ENCODE results near the gene MRI1.
"Not testable (repeated sequence)": the region's sequence is repeated elsewhere in the genome, so short reads cannot be mapped to it uniquely, and the experiment has no call there.

MRI1 gene

GRCh38 chr19:13764101-13764807 lies at the start of gene MRI1:
TSS of gene MRI1 (plus strand) at chr19:13764522. CDS start at chr19:13764589, 67 bp downstream.
- peak; percentile 85 for DNase-seq

DNA sequence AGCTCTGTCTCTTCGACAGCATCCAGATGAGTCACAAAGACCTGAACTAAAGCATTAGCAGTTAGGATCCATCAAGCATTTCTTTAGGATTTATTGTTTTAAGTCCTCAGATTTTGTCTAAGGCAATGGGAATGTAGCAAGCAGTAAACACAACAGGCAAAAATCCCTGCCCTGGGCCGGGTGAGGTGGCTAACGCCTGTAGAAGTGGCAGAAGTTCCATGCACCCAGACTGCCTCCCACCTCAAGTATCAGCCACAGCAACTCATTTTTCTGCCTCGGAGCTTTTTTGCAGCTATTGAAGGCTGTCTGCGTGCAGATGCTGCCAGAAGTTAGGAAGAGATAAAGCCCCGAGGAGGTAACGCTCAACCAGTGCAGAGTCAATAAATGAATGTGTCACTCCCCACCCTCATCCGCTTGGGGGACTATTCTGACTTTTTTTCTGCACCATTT lies 47.1 kb upstream of the MRI1 start:
- no peak for DNase-seq

DNA sequence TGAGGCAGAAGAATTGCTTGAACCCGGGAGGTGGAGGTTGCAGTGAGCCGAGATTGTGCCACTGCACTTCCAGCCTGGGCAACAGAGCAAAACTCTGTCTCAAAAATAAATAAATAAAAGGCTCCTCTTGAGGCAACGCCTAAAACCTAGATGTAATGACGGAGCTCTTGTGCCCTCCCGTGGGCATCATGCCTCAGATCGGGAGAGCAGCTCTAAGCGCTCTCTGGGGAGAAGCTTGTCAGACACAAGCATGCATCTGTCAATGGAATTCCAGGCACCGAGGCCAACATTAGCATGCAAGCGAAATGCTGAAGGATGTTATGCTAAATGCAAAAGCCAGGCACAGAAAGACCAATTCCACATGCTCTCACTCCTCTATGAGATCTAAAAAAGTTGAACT lies 45.6 kb upstream of the MRI1 start:
- no peak for DNase-seq

DNA sequence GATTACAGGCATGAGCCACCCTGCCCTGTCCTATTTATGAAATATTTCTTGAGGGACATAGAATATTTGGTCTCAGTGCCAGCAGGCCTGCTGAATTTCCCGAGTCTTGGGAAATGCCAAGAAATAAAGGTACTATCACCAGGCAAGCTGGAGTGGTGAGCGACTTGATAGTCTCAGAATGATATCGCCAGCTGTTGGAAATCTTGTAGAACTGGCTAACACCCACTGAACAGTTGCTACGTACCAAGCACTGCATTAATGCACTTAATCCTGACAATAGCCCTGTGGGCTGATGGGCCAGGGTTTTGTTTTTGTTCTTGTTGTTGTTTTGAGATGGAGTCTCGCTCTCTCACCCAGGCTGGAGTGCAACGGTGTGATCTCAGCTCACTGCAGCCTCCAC lies 42.2 kb upstream of the MRI1 start:
- DNase-seq, result no peak

GRCh38 chr19:13723206-13723605 lies 41.1 kb upstream of the MRI1 start:
- DNase-seq, result no peak

GRCh38 chr19:13726323-13726722 lies 38.0 kb upstream of the MRI1 start:
- no peak for DNase-seq

DNA sequence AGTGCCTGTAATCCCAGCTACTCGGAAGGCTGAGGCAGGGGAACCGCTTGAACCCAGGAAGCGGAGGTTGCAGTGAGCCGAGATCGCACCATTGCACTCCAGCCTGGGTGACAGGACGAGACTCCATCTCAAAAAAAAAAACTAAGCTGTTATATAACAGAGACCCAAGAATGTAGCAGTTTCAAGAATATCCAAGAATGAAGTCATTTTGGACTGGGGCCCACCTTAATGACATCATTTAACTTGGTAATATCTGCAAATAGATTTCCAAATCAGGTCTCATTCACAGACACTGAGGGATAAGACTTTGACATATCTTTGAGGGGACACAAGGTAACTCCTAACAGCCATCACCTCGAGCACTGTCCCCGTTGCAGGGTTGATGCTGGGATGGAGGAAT lies 36.5 kb upstream of the MRI1 start:
- DNase-seq, result no peak

DNA sequence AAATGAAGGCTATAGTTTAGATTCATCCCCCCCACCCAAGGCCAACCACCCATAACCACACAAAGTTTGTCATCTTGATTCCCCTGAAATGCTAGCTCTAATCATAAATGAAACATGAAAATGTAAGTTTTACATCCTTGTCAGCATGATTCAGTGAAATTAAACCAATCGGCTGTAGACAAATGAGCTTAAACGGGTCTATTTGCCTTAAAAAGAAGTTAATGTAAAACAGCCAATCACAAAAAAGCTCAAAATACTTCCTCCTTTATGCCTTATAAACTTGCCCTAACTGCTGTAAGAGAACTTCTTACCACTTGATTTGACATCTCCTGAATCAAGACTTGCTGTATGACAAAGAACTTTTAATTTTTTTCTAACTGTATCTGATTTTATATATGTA lies 34.5 kb upstream of the MRI1 start:
- DNase-seq, result no peak

DNA sequence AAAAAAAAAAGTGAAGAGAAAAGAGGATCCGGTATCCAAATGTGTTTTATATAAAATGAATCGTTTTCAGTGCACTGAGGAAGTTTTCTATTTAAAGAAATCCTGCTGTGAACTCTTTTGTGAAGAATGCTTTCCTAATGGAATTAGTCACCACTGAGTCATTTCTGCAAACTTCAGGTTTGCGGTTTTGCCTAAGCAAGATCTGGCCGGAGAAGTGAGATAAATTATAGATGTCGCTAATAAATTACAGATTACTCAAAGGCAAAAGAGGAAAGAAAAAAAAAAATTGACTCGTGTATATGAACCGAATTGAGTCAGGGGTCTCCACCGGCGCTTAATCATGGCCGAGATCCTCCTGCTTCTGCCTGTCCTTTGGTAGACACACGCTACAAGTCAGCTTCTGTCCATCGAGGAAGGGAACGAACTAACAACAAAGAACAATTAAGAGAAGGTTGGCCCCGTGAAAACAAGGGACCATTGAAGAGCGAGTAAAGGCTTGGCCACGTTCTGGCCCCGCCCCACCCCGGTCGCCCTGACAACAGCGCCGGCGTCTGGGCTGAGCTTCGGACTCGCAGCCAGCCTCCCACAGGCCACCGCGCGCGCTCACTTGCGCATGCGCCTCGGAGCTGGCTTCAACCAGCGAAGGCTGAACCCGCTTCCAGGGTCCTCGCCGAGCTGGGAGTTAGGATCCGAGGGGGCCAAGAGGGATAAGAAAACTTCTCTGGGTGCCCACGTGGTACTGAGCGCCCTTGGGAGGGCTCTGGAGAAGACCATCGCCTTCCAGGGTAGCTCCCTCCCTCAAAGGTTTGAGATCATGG lies 33.0 kb upstream of the MRI1 start:
- peak; percentile 95 to 96 for DNase-seq

GRCh38 chr19:13732337-13732736 lies 32.0 kb upstream of the MRI1 start:
- DNase-seq, result no peak

- DNase-seq, result no peak
These were observed 29.6 kb upstream of the MRI1 start for GRCh38 chr19:13734751-13735150.

DNA sequence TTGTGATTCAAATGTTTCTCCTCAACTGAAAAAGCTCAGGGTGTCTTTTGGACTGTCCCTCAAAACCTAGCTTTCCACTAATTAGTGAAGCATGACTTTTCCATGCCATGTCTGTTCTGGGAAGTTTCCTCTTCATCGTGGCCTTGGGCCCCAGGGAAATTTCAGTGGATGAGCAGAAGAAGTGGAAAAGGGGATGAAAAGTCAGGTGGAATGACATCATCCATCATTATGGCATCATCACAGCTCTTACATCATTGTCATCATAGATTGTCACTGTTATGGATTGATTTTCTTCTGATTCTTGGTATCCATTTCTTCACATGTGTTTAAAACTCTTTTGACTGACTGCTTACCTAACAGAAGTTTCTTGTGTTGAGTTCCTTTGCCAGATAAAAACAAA lies 26.2 kb upstream of the MRI1 start:
- DNase-seq, result no peak

DNA sequence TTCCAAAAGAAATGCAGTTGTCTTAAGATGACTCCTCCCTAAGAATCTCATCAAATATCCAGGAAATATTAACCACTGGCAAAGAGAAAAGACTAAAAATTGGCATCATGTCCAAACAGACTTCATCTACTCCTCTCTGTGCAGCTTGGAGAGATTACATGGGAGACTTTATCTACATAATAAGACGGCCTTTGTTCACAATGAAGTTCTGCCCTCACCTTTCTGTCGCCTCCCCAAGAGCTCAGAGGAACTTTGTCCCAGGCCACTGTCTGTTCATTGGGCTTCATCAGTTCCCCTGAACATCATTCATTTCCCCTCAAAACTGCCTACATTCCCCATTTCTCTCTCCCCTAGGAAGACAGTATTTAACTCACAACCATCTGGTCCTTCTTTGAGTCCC lies 22.4 kb upstream of the MRI1 start:
- no peak for DNase-seq

DNA sequence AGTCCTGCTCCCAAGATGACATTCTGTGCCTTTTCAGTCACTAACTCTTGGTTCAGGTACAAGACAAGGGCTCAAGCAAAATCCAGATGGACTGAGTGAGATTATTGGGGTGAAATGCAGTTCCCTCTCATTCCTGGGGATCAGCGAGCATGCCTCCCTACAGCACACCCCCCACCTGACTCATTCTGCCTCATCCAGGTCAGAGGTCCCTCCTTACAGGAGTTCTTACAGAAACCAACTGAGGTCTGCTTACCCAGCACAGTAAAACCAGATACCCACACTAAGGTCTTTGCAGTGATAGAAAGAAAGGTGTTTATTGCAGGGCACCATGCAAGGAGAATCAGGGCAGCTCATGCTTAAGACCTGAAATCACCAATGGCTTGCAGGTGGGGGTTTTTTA lies 21.6 kb upstream of the MRI1 start:
- DNase-seq, result no peak

- no peak for DNase-seq
These were observed 20.1 kb upstream of the MRI1 start for GRCh38 chr19:13744174-13744573.

DNA sequence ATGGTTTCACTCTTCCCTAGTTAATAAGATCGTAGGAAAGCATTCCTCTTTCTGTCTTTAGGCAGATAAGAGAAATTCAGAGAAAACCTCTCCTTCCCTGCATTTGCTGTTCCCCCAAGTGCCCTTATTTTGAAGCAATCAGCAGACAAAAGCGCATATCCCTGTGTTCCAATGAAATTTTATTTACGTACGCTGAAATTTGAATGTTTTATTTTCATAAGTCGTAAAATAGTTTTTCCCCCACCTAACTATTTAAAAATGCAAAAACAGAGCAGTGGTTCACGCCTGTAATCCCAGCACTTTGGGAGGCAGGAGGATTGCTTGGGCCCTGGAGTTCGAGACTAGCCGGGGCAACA lies 17.2 kb upstream of the MRI1 start:
- DNase-seq, result no peak

- DNase-seq, result peak; percentile 38 to 41
These were observed 16.0 kb upstream of the MRI1 start for GRCh38 chr19:13748169-13748828.

- no peak for DNase-seq
These were observed 12.9 kb upstream of the MRI1 start for GRCh38 chr19:13751436-13751835.

DNA sequence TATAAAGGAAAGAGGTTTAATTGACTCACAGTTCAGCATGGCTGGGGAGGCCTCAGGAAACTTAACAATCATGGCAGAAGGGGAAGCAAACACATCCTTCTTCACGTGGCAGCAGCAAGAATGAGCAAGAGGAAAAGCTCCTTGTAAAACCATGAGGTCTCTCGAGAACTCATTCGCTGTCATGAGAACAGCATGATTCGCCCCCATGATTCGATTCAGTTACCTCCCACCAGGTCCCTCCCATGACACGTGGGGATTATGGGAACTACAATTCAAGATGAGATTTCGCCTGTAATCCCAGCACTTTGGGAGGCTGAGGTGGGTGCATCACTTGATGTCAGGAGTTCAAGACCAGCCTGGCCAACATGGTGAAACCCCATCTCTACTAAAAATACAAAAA lies 10.7 kb upstream of the MRI1 start:
- not testable (repeated sequence) for DNase-seq

GRCh38 chr19:13756210-13756609 lies 8.1 kb upstream of the MRI1 start:
- DNase-seq, result no peak

DNA sequence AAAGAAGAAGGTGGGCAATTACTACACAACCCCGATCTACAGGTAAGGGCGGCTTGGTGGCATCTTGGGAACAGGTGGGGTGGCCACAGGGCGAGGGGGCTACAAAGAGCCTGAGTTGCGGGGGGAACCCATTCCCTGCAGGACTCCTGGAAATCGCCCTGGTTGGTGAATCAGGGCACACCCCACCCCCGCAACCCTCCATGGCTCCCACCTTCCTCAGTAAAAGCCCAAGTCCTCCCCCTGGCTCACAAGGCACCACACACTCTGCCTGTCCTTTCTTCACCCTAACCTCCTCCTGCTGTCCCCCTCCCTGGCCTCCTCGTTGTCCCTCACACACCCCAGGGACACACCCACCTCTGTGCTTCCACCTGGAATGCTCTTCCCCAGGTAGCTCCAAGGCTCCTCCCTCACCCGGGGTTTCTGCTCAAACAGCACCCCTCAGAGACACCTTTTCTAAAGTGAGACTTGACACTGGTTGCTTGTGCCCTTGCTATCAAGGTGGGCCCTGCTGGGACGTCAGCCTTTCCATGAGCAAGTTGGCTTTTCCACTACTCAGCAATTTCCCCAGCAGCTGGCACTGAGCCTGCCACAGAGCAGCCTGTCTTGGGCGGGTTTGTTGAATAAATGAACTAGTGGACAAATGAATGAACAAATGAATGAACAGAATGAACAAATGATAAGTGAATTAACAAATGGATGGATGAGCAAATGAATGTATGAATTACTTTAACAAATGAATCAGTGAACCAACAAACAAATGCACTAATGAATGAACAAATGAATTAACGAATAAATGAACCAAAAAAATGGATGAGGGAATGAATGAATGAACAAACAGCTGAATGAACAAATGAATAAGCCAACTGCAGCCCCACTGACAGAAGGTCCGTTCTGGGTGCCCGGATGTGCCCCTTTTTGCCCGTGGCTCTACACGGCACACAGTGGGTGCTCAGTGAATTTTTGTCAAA lies 6.2 kb upstream of the MRI1 start:
- no peak for DNase-seq

DNA sequence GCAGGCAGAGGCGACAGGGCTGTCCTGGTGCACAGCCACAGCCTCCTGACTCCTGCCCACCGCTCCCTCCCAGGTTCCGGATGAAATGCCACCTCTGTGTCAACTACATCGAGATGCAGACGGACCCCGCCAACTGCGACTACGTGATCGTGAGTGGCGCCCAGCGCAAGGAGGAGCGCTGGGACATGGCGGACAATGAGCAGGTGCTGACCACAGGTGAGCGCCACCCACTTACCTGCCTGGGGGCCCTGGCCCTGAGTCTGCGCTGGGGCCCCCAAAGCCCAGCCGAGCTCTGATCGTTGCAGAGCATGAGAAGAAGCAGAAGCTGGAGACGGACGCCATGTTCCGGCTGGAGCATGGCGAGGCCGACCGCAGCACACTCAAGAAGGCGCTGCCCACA lies 5.5 kb upstream of the MRI1 start:
- no peak for DNase-seq

- DNase-seq, result no peak
These were observed 2.9 kb upstream of the MRI1 start for GRCh38 chr19:13761423-13761822.

Measured in activated T-cell treated with anti-CD3 and anti-CD28 coated beads, Interleukin-2, amount 50 U/mL, for 48 hours (primary cell).